ENCODE data around the gene AQP2.

The AQP2 gene

DNA sequence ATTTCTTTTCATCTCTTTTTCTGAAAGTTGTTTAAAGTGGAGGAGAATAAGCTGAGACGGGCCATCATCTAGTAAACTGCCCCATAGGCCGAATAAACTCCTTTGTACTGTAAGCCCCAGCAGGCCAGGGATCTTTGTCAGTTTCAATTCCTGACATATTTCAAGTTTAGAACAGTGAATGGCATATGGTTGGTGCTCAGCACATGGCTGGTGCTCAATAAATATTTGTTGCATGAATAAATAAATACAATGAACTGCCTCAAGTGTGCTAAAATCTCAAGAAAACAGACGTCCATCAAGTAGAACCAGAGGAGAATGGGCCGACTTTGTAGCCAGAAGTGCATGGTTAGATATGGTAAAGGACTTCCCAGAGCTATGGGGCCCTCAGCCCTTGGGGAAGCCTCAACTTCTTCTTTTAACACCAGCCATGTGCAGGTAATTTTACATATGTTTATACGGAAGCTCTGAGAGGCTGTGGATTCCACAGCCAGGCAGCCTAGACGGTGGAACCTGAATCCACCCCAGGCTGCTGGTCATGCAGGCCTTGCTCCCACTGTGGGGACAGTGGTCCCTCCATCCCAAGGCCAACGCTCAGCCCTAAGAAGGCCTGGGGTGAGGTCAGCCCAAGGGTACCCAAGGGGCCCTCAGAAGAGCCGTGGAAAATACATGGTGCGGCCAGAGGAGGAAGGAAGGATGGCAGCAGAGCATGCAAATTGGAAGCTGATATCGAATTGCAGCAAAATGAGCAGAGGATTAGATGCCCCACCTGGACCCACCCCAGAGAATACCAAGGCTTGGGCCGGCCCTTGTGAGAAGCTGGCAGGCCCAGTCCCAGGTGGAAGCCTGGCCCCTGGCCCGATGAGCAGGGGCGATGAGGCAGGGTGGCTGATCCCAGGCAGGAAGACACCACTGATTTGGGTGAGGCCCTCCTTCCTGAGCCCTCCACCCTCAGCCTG, 8.7 kb upstream of the AQP2 start:
- no peak overlapping the region for H3K27ac ChIP-seq (ENCODE audit: low read depth, low read length)

DNA sequence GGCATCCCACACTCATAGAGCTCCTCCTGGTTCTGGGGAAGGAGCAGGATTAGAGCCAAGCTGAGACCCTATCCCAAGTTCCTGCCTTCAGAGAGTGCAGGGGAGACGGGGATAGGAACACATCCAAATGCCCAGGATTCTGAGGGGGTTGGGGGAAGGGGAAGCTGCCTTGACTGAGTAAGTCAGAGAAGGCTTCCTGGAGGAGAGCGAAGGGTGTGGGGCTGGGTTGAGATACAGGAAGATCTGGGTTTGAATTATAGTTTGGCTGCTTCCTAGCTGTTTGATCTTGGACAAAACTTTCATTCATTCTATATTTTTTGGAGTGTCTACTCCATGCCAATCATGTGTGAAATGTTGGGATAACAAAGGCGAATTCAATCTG, 8.0 kb upstream of the AQP2 start:
- Histone ChIP-seq H3K27me3 (ENCODE audit: control insufficient read depth in 5 of 5, insufficient read depth in 4 of 5, low read length in 5 of 5) (peaks cover 0 to 3% (median 0%) of the 10 kb centered on the region in 5 donors), H3K9me3 (ENCODE audit: control insufficient read depth in 5 of 5, low read length in 5 of 5) (no peaks in the 10 kb centered on the region), H3K27ac (ENCODE audit: low read depth, low read length) (no peak overlapping the region), H3K4me3 (ENCODE audit: low read depth in 1 of 5, low read length in 5 of 5) (no peak overlapping the region), H3K9ac (ENCODE audit: low read length in 5 of 5) (no peak overlapping the region), H3K36me3 (ENCODE audit: control insufficient read depth in 5 of 5, insufficient read depth in 5 of 5, low read length in 5 of 5) (no peaks in the 10 kb centered on the region), H3K4me1 (ENCODE audit: control insufficient read depth in 5 of 5, insufficient read depth in 5 of 5, low read length in 5 of 5) (peaks cover 0 to 12% (median 7%) of the 10 kb centered on the region in 5 donors)

More for the DNA sequence above, 8.7 kb upstream of the AQP2 start:
- H3K4me1 ChIP-seq (ENCODE audit: control insufficient read depth in 5 of 5, insufficient read depth in 5 of 5, low read length in 5 of 5): peaks cover 0 to 12% (median 7%) of the 10 kb centered on the region in 5 donors
- H3K9ac ChIP-seq (ENCODE audit: low read length in 5 of 5): no peak overlapping the region
- no peaks in the 10 kb centered on the region for H3K9me3 ChIP-seq (ENCODE audit: control insufficient read depth in 5 of 5, low read length in 5 of 5)
- no peak overlapping the region for H3K4me3 ChIP-seq (ENCODE audit: low read depth in 1 of 5, low read length in 5 of 5)
- H3K36me3 ChIP-seq (ENCODE audit: control insufficient read depth in 5 of 5, insufficient read depth in 5 of 5, low read length in 5 of 5): no peaks in the 10 kb centered on the region
- peaks cover 0 to 3% (median 0%) of the 10 kb centered on the region in 5 donors for H3K27me3 ChIP-seq (ENCODE audit: control insufficient read depth in 5 of 5, insufficient read depth in 4 of 5, low read length in 5 of 5)

DNA sequence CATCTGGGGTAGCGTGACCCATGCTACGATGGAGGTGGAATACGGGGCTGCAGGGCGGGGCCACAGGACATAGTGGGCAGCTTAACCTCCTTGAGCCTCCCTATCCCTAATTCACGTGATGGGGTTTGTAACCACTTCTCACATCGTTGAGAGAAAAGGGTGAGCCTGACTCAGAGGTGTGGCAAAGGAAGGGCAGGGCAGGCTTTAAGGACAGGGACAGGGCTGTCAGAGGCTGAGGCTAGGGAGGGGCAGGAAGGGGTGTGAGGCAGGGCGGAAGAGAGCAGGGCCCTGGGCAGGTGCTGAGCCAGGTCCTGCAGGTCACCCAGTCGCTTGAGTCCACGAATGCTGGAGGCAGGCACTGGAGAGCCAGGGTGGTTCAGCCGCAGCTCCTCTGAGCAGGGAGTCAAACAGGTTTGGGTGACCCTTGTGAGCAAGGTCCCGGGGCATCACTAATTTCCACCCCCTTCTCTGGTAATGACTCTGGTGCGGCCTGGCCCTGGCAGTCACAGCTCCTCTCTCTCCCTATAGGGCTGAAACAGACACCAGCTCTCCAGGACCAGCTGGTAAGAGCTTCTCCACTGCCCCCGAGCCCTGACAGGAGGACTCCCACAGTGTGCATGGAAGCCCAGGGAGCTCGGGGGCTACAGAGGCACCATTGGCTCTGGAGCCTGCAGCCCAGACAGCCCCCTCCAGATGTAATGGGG, 7.5 kb upstream of the AQP2 start:
- H3K4me3 ChIP-seq (ENCODE audit: low read depth in 1 of 5, low read length in 5 of 5): no peak overlapping the region
- H3K9ac ChIP-seq (ENCODE audit: low read length in 5 of 5): no peak overlapping the region
- no peaks in the 10 kb centered on the region for H3K9me3 ChIP-seq (ENCODE audit: control insufficient read depth in 5 of 5, low read length in 5 of 5)
- H3K36me3 ChIP-seq (ENCODE audit: control insufficient read depth in 5 of 5, insufficient read depth in 5 of 5, low read length in 5 of 5): no peaks in the 10 kb centered on the region
- H3K4me1 ChIP-seq (ENCODE audit: control insufficient read depth in 5 of 5, insufficient read depth in 5 of 5, low read length in 5 of 5): peaks cover 0 to 8% (median 7%) of the 10 kb centered on the region in 5 donors
- peaks cover 0 to 3% (median 0%) of the 10 kb centered on the region in 5 donors for H3K27me3 ChIP-seq (ENCODE audit: control insufficient read depth in 5 of 5, insufficient read depth in 4 of 5, low read length in 5 of 5)
- H3K27ac ChIP-seq (ENCODE audit: low read depth, low read length): no peak overlapping the region

DNA sequence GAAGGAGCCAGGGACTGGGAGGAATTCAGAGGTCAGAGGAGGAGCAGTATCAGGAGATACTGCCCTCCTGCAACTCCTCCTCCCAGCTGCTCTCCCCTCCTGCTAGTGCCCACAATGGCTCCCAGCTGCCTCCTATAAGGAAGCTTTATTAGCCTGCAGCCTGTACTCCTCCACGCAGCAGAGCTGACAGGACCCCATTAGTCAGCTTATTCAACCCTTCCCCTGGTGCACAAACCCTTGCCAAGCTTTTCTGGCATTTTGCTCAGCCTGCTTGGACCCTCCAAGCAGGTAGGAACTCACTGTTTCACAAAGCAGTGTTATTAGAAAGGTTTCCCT, 6.9 kb upstream of the AQP2 start:
- H3K9ac ChIP-seq (ENCODE audit: low read length in 5 of 5): no peak overlapping the region
- H3K4me3 ChIP-seq (ENCODE audit: low read depth in 1 of 5, low read length in 5 of 5): no peak overlapping the region
- H3K27ac ChIP-seq (ENCODE audit: low read depth, low read length): no peak overlapping the region
- no peaks in the 10 kb centered on the region for H3K9me3 ChIP-seq (ENCODE audit: control insufficient read depth in 5 of 5, low read length in 5 of 5)
- peaks cover 0 to 3% (median 0%) of the 10 kb centered on the region in 5 donors for H3K27me3 ChIP-seq (ENCODE audit: control insufficient read depth in 5 of 5, insufficient read depth in 4 of 5, low read length in 5 of 5)
- peaks cover 0 to 9% (median 7%) of the 10 kb centered on the region in 5 donors for H3K4me1 ChIP-seq (ENCODE audit: control insufficient read depth in 5 of 5, insufficient read depth in 5 of 5, low read length in 5 of 5)
- H3K36me3 ChIP-seq (ENCODE audit: control insufficient read depth in 5 of 5, insufficient read depth in 5 of 5, low read length in 5 of 5): no peaks in the 10 kb centered on the region

- Histone ChIP-seq H3K27me3 (ENCODE audit: control insufficient read depth in 5 of 5, insufficient read depth in 4 of 5, low read length in 5 of 5) (peaks cover 0 to 3% (median 0%) of the 10 kb centered on the region in 5 donors), H3K36me3 (ENCODE audit: control insufficient read depth in 5 of 5, insufficient read depth in 5 of 5, low read length in 5 of 5) (no peaks in the 10 kb centered on the region), H3K4me3 (ENCODE audit: low read depth in 1 of 5, low read length in 5 of 5) (no peak overlapping the region), H3K4me1 (ENCODE audit: control insufficient read depth in 5 of 5, insufficient read depth in 5 of 5, low read length in 5 of 5) (peaks cover 0 to 10% (median 7%) of the 10 kb centered on the region in 5 donors), H3K27ac (ENCODE audit: low read depth, low read length) (no peak overlapping the region), H3K9ac (ENCODE audit: low read length in 5 of 5) (no peak overlapping the region), H3K9me3 (ENCODE audit: control insufficient read depth in 5 of 5, low read length in 5 of 5) (no peaks in the 10 kb centered on the region)
These were observed 6.5 kb upstream of the AQP2 start for GRCh38 chr12:49944046-49944445.

GRCh38 chr12:49944718-49945117, 5.8 kb upstream of the AQP2 start:
- no peak overlapping the region for H3K9ac ChIP-seq (ENCODE audit: low read length in 5 of 5)
- H3K4me3 ChIP-seq (ENCODE audit: low read depth in 1 of 5, low read length in 5 of 5): peak overlapping the region in 1 of 5 donors; percentile 47
- no peak overlapping the region for H3K27ac ChIP-seq (ENCODE audit: low read depth, low read length)
- peaks cover 0 to 10% (median 7%) of the 10 kb centered on the region in 5 donors for H3K4me1 ChIP-seq (ENCODE audit: control insufficient read depth in 5 of 5, insufficient read depth in 5 of 5, low read length in 5 of 5)
- H3K36me3 ChIP-seq (ENCODE audit: control insufficient read depth in 5 of 5, insufficient read depth in 5 of 5, low read length in 5 of 5): no peaks in the 10 kb centered on the region
- no peaks in the 10 kb centered on the region for H3K9me3 ChIP-seq (ENCODE audit: control insufficient read depth in 5 of 5, low read length in 5 of 5)
- H3K27me3 ChIP-seq (ENCODE audit: control insufficient read depth in 5 of 5, insufficient read depth in 4 of 5, low read length in 5 of 5): peaks cover 0 to 3% (median 0%) of the 10 kb centered on the region in 5 donors

- H3K27ac ChIP-seq (ENCODE audit: low read depth, low read length): no peak overlapping the region
- H3K4me3 ChIP-seq (ENCODE audit: low read depth in 1 of 5, low read length in 5 of 5): peak overlapping the region; percentile 25 to 51 (median 39)
- peak overlapping the region in 2 of 5 donors; percentile 16 to 35 for H3K9ac ChIP-seq (ENCODE audit: low read length in 5 of 5)
These were observed 5.0 kb upstream of the AQP2 start for GRCh38 chr12:49945394-49946080.

DNA sequence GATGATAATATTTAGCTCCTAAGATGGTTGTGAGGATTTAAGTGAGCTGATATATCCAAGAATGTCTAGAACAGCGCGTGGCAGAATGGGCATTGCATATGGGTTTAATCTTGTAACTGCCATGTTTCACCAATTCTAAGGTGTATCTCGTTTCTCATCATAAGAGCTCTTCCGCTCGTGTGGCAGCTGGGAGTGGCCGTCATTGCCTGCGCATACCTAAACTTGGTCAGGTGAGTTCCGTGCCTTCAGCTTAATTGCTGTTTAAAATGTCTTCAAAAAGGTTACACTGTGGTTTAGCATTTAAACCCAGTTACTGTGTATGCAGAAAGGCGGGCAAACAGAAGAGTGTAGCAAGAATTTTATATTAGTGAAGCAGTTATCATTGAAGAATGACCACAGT, 4.5 kb upstream of the AQP2 start:
- Histone ChIP-seq H3K9me3 (ENCODE audit: control insufficient read depth in 5 of 5, low read length in 5 of 5) (no peaks in the 10 kb centered on the region), H3K36me3 (ENCODE audit: control insufficient read depth in 5 of 5, insufficient read depth in 5 of 5, low read length in 5 of 5) (no peaks in the 10 kb centered on the region), H3K4me3 (ENCODE audit: low read depth in 1 of 5, low read length in 5 of 5) (no peak overlapping the region), H3K27me3 (ENCODE audit: control insufficient read depth in 5 of 5, insufficient read depth in 4 of 5, low read length in 5 of 5) (peaks cover 0 to 3% (median 0%) of the 10 kb centered on the region in 5 donors), H3K9ac (ENCODE audit: low read length in 5 of 5) (peak overlapping the region in 2 of 5 donors; percentile 16 to 35), H3K27ac (ENCODE audit: low read depth, low read length) (no peak overlapping the region), H3K4me1 (ENCODE audit: control insufficient read depth in 5 of 5, insufficient read depth in 5 of 5, low read length in 5 of 5) (peaks cover 0 to 18% (median 13%) of the 10 kb centered on the region in 5 donors)

More at GRCh38 chr12:49945394-49946080, 5.0 kb upstream of the AQP2 start:
- Histone ChIP-seq H3K27me3 (ENCODE audit: control insufficient read depth in 5 of 5, insufficient read depth in 4 of 5, low read length in 5 of 5) (peaks cover 0 to 3% (median 0%) of the 10 kb centered on the region in 5 donors), H3K4me1 (ENCODE audit: control insufficient read depth in 5 of 5, insufficient read depth in 5 of 5, low read length in 5 of 5) (peaks cover 0 to 14% (median 8%) of the 10 kb centered on the region in 5 donors), H3K9me3 (ENCODE audit: control insufficient read depth in 5 of 5, low read length in 5 of 5) (no peaks in the 10 kb centered on the region), H3K36me3 (ENCODE audit: control insufficient read depth in 5 of 5, insufficient read depth in 5 of 5, low read length in 5 of 5) (no peaks in the 10 kb centered on the region)

- no peaks in the 10 kb centered on the region for H3K36me3 ChIP-seq (ENCODE audit: control insufficient read depth in 5 of 5, insufficient read depth in 5 of 5, low read length in 5 of 5)
- peaks cover 0 to 22% (median 17%) of the 10 kb centered on the region in 5 donors for H3K4me1 ChIP-seq (ENCODE audit: control insufficient read depth in 5 of 5, insufficient read depth in 5 of 5, low read length in 5 of 5)
- no peak overlapping the region for H3K4me3 ChIP-seq (ENCODE audit: low read depth in 1 of 5, low read length in 5 of 5)
- no peak overlapping the region for H3K27ac ChIP-seq (ENCODE audit: low read depth, low read length)
- peaks cover 0 to 3% (median 0%) of the 10 kb centered on the region in 5 donors for H3K27me3 ChIP-seq (ENCODE audit: control insufficient read depth in 5 of 5, insufficient read depth in 4 of 5, low read length in 5 of 5)
- H3K9me3 ChIP-seq (ENCODE audit: control insufficient read depth in 5 of 5, low read length in 5 of 5): no peaks in the 10 kb centered on the region
- no peak overlapping the region for H3K9ac ChIP-seq (ENCODE audit: low read length in 5 of 5)
These were observed 4.0 kb upstream of the AQP2 start for GRCh38 chr12:49946497-49946896.

Measured in subcutaneous abdominal adipose tissue (tissue), 5 donors.